GM18508 (cell line): Measurements from ENCODE around the gene DDRGK1.
"Not testable (repeated sequence)": the region's sequence is repeated elsewhere in the genome, so short reads cannot be mapped to it uniquely, and the experiment has no call there.

Source experiments
- ATAC-seq: cut with Tn5 transposase; IDR thresholded peaks from one replicate; pipeline ENCODE4 v1.9.1; 2021; ENCODE audit warnings: moderate number of reproducible peaks; ENCODE audit not compliant: insufficient read depth, unreplicated experiment

Gene DDRGK1

DNA sequence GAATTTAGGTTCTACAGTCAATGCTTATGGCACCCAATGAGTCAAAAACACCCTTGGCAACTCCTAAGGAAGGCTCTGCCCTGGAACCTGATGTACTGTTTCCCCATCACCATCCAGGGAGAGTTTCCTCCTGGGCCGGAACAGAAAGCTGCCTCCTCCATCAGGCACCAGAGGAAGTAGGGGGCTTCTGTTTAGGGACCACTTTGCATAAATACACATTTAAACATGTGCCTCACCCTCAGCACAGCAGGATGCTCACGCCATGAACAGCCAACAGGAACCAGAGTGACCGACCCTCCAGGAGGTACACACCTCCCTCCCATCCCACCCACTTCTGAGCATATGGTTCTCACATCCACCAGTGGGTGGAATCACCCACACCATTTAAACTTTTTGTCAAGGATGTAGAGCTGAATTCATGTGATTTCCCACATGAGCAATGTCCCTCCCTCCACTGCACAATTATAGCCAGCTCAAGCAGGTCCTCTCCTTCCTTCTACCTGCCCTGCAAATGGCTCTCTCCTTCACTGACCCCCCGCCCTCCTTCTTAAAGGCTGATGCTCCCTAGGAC is 14.8 kb downstream of the DDRGK1 start:
- ATAC-seq = no peak

DNA sequence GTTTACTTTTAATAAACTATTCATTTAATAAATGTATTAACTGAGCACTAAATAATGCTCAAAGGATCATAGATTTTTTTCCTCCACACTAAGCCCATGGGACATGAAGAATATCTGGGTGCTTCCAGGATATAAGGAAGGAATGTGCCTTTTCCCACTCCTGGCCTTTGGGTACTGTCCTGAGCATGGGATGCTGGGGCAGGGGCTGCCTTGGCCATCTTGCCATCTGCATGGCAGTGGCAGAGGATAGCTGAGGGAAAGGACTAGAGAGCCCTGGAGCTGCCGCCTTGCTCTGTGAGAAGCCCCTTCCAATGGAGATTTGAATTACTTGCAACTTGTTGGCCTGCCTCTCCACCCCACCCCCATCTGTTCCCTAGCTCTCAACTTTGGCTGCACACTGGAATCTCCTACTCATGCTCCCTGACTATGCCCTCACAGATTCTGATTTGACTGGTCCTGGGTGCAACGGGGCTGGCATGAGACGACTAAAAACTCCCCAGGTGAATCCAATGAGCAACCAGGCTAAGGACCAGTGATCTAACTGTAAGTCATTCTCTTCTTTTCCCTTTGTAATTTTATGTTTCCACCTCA is 15.6 kb downstream of the DDRGK1 start:
- ATAC-seq = no peak

DNA sequence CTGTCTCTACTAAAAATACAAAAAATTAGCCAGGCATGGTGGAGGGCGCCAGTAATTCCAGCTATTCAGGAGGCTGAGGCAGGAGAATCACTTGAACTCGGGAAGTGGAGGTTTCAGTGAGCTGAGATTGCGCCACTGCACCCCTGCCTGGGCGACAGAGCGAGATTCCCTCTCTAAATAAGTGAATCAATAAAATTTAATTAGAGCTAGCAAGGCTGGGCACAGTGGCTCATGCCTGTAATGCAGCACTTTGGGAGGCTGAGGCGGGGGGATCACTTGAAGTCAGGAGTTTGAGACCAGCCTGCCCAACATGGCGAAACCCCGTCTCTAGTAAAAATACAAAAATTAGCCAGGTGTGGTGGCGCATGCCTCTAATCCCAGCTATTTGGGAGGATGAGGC is 16.6 kb downstream of the DDRGK1 start:
- not testable (repeated sequence) for ATAC-seq

DNA sequence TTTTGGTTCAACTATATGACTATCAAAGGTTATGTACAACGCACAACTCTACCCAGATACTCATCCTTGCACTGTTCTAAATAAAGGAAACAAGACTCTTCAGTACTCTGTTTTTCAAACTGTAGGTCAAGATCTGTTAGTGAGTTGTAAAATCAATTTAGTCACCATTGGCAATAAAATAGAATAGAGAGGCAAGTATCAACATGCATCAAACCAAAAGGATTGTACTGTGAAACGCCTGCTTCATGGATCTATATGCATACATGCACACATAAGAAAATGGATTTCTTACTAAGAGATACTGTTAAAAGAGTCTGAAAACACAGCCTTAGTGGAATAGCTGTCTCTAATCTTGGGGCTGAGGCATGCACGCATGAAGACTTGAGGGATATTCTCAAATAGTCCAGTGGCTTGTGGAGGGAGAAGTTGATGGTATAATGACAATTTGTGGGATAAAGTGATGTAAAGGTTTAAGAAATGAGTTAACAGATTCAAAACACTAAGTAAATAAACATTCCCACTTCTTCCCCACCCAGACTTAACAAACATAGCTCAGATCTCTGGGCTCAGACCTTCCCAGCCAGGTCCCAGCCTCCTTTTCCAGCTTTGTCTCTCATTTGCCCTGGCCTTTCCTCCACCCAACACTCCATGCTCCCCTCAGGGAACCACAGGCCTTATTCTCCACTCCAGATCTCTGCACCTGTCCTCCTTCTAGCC is 20.4 kb downstream of the DDRGK1 start:
- no peak for ATAC-seq

DNA sequence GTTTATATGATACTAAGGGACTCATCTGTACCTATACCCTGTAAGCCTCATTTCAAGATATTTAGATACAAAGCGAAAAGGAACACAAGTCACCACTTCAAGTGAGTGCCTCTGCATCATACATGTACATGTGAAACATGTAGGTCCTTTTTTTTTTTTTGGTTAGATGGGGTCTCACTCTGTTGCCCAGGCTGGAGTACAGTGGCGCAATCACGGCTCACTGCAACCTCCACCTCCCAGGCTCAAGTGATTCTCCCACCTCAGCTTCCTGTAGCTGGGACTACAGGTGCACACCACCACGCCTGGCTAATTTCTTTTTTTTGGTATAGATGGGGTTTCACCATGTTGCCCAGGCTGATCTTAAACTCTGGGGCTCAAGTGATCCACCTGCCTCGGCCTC is 22.1 kb downstream of the DDRGK1 start:
- ATAC-seq = not testable (repeated sequence)

DNA sequence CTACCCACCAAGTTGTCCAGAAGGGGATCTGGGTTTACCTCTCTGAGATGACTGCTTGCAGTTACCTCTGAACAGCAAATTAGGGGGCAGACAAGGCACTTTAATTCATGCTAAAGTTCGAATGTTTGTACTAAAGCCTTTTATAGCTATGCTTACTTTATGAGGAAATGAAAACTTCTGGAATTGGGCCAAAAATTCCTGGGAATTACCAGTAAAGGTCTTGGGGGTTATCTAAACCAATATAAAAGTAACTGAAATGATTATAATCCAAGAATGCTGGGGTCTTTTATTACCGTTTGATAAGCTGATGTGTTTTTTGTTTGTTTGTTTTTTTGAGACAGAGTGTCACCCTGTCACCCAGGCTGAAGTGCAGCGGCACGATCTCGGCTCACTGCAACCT is 23.2 kb downstream of the DDRGK1 start:
- ATAC-seq = no peak

DNA sequence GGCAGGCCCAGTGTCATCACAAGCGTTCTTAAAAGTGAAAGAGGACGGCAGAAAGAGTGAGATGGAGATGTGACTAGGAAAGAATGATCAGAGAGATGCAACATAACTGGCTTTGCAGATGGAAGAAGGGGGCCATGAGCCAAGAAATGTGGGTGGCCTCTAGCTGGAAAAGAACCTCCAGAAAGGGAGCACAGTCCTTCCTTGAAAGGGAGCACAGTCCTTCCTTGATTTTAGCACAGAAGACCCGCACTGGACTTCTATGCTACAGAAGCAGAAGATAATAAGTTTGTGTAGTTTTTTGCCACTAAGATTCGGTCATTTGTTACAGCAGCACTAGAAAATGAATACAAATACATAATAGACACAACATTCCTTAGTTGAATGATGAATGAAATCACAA is 24.2 kb downstream of the DDRGK1 start:
- no peak for ATAC-seq

DNA sequence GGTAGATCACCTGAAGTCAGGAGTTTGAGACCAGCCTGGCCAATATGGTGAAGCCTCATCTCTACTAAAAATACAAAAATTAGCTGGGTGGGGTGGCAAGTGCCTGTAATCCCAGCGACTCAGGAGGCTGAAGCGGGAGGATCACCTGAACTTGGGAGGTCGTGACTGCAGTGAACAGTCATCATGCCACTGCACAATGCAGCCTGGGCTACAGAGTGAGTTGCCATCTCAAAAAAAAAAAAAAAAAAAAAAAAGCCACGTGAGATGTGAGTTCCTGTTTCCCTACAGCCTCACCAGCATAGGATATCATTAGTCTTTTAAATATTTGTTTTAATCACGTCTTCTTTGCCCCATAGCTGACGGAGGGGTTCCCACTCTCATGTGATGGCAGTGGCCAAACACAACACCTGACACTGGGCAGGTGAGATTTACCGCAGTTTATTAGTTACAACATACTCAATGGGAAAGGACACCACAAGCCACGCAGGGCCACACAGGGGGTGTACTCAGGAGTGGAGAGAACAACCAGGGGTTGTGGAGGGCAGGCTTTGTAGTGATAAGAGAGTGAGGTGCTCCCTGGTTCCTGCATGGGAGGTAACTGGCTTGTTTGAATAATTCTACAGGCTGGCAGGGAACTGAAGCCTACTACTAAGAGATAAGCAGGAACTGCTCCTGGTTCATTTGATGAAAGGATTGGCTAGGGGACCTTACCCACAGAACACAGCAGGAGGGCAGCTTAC is 26.6 kb downstream of the DDRGK1 start:
- ATAC-seq = no peak

DNA sequence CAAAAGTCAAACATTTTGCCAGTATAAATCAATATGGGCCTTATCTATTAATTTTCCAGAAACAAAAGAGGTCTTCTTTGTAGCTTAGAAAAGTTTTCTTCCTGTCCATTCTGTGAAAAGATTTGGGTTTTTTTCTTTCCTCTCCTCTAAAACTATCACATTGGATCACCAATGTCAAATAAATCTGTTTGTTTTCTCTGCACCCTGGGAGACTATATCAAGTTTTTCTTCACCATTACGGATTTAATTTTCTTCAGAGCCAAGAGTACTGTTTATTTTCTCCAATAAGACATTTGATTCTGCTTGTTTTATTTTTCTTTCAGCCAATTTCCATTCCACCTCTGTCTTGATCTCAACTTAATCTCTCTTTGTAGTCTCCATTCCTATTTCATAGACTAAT is 29.2 kb downstream of the DDRGK1 start:
- no peak for ATAC-seq

DNA sequence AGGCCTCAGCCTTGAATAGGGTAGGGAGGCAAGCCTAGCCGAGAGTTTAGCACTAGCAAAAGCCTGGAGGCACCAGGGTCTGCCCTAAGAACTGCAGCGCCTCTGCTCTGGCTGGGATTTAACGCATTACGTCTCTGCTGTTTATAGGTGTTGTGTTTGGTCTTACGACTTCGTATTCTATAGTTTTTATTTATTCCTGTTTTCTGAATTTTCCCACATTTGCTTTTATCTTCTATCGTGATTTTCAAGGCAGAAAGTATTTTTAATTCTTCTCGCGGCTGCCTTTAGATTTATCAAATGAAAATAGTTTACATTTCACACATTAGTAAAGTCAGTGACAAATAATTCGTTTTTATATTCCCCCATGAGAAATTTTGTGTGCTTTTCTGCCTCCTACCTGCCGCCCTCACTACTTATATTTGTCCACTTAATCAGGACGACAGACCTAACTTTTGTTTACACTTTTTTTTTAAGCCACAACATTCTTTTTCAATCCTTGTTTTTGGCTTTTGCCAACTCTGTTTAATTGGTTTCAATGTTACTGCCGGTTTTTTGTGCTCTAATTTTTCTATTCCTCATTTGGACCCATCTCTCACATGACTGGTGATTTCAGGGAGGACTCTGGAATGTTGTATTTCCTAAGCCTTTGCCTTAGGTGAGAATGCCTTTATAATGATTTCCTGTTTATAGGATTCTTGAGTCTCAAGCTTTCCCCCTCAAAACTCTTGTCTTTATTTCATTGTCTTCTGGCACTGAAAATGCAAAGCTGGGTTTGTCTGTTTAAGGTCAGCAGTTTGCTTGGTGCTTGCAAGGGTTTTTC is 29.8 kb downstream of the DDRGK1 start:
- no peak for ATAC-seq

DNA sequence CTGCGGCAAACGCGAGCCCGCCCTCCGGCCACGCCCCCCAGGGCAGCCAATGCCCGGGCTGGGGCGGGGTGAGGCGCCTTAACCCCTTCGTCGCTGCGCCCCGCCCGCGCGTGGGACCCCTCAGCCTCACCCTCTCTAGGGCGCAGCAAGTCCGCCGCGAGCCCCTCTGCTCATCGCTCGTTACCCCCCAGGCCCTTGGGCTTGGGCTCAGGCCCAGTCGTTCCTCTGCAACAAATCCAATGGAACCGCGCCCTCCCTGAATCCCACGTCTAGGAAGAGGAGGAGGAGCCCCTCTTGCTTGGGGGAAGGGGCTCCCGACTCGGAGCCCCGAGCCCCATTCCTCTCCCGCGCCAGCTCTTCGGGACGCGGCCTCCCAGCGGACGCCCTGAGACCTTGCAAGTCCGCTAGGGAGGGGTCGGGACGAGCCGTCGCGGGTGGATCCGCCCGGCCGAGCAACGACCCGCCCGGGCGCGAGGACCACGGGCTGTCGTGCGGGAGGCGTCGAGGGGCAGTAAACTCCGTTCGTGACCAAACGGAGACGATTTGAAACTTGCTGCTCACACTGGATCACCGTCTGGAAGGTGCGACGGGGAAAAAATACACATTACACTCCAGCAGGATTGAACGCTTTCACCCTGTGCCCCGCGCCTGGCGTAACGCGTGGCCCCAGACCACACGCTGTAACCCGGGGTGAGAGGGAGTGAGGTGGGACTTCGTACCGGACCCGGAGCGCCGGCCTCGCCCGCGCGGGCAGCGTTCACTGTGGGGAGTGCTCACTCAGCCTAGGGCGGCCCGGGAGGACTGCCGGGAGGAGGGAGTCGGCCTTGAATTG is 30.7 kb downstream of the DDRGK1 start:
- ATAC-seq = no peak

DNA sequence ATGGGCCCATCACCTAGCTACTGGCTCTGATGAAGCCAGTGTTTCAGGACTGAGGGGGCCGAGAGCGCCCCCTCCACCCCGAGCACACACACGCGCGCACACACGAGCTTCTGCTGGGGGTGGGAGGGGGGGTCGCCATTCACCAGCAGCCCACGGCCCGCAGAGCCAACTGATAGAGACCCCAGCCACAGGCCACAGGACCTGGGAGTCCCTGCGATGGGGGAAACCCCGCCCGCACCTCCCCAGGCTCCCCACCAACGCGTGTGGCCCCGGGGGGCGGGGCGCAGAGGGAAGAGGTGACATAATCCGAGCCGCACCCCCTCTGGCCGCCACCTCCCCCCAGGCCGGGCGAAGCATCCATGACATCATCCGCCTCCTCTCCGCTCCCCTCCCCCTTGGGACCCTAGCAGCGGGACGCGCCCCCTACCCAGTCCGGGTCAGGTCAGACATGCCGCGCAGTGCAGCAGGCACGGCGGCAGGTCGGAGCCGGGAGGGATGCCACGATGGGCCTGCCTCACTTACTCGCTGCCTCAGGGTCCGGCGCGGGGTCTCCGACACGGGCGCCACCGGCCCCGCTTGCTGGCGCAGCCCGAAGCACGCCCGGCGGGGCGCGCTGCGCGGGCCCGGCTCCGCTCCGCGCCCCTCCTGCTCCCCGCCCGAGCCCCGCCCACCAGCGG is 31.4 kb downstream of the DDRGK1 start, which contains the start of gene LZTS3:
LZTS3 (minus strand) TSS at position 617 of the 677 bp plus-strand sequence. CDS start 6,386 bp downstream, outside the sequence.
- ATAC-seq = no peak

DNA sequence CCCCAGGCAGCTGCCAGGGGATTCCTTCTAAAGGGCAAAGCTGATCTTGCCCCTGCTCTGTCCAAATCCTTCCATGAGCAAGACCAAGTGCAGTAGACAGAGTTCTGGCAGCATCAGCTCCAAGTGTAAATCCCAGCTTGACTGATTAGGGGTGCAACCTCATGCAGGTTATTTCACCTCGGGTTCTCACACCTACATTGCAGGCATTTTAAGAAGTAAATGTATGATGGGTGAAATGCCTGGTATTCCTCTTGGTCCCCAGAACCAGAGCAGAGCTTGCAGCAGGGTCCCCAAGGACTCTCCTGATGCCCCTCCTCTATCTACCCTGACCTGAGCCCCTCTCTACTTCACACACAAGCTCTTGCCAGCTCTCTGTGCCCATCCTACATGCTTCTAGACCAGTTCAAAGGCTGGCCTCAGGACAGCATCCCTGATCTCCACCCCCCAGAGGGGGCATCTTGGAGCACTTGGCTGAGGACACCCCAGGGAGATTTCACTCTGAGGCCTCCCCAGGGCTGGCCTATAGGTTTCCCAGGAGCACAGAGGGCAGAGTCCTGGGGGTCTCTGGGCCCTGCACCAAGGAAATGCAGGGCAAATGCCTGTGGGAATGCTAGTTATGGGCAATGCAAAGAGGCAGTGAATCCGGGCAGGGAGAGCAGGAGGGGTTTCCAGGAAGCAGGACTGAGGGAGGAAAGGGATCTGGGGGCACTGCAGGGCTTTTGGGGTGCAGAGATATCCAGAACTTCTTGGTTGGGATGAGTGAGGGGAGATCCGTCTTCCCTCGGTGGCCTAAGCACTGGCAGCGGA is 32.2 kb downstream of the DDRGK1 start:
- ATAC-seq = no peak

DNA sequence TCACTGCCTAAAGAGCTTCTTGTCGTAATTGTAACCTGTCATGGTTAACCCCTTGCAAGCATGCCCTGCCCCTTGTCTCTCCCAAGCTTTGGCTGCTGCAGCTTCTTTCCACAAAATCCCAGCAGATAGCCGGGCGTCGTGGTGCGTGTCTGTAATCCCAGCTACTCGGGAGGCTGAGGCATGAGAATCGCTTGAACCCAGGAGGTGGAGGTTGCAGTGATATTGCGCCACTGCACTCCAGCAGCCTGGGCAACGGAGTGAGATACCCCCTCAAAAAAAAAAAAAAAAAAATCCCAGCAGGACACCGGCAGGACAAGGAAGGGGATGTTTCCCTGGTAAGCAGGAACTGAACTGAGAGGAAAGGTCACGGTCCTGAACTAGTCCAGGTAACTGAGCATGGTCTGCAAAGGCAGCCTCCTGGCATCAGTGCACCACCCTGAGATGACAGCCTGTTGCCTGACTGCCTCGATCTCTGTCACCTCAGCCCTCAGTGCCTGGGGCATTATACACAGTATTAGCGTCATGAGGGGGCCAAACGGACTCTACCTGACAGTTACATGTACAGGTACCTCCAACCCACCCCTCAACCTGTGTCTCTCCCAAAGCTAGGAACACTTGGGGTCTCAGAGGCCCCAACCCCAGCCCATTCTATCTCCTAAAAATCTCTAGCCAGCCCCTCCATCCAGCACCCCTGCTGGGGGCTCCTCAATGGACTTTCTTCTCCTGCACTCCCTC is 32.9 kb downstream of the DDRGK1 start:
- no peak for ATAC-seq

DNA sequence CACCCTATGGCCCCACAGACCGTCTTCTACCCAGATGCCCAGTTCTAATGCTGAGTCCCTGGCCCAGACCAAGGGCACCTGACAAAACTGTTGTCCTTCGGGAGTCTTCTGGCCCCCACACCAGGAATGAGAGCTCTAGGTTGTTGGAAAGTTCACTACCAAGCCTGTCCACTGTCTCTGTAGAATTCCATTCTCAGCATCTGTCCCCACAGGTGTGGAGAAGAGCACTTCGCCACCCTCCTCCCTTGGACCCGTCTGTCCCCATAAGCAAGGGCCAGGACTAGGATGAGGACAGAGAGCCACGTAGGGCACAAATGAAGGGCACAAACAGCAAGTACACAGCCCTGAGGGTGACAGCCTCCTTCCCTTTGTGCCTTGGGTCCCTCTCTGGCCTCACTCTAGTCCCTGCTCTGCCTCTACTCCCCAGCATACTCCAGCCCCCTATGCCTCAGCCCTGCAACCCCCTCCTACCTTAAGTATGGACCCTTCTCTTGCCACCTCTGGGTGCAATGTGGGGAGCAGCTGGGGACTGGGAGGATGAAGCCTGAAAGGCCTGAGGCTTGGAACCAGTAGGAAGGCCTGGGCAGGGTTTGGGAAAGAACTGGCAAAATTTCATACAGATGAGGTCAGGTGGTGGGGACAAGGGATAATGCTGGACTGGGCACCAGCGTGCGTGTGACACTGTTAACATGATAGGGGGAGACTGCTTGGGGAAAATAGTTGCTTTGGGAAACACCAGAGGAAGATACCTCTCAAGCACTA is 35.5 kb downstream of the DDRGK1 start:
- ATAC-seq = no peak

DNA sequence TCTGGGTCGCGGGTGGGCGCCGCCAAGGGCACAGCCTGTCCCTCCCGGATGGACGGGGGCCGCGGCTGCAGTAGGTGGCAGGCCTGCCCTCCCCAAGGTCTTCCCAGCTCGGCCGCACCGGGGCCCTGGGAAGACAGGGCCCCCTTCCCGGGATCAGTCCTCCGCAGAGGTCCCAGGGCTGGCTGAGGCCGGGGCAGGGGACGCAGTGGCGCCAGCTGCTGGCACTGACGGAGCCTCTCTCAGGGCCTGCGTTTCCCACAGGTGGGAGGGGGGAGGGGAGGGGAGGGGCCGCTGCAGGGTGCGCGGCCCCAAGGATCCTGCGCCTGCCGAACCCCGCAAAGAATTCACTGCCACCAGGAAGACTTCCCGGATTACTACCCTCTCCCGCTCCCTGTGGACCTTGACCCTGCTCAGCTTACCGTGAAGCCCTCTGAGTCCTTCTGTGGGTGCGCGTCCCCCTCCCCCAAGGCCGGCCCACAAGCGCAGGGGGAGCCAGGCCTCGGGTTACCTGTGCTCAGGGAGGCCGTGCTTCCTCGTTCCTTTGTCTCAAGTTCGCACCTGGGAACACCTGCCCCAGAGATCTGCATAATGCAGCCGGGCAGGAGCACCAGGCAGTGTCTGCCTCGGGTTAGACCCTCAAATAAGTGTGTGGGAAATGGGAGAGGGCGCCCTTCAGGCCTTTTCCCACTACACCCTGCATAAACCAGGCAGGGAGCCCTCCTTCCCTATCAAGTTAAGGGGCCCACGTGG is 36.2 kb downstream of the DDRGK1 start:
- ATAC-seq = no peak
